GM19463 (cell line): Measurements from ENCODE around the gene ST3GAL5.

Experiments used
- ATAC-seq: cut with Tn5 transposase; IDR thresholded peaks from one replicate; pipeline ENCODE4 v1.9.1; 2021; ENCODE audit warnings: mild to moderate bottlenecking, moderate library complexity; ENCODE audit not compliant: unreplicated experiment

Gene ST3GAL5

DNA sequence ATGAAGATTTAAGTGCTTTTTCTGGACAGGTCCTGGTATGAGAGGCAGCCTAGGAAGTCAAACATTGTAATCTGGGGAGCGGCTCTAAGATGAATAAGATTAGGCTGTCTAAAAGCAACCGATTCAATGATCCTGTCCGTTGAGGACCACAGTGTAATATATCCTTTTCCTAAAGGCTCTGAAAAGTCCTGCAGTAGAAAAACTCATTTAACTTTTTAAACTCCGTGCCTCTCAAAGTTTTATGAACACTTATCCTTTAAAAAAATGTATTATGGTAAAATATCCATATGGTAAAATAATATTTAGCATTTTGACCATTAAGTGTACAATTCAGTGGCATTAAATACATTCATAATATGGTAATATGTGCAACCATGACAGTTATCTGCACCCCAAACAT is 95.2 kb downstream of the ST3GAL5 start:
- no peak for ATAC-seq

DNA sequence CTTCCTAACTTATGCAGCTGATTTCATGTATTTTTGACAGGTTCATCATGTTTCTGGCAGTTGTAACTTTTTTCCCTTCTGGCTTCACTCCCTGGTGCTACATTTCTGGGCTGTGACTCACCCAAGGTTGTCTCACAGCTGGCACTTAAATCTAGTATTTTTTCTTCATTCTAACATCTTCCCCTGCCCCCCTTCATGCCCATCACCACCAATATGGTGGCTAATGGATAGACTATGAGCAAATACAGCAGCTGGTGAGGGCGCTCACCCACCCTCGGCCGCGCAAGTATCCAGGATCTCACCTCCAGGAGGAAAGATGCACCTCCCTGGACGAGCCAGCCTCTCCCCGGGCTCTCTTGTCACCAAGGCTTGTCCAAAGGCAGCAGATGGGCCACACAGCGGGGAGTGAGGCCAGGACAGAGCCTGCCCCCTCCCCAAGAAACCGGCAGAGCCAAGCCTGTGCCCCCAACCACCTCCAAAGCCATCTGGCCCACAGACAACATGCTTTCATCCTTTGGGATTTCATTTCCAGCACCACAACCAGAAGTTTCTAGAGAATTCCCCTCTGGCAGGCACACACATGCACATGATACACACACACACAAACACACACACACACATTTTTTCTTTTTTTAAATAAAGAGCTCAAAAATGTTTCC is 95.9 kb downstream of the ST3GAL5 start:
- no peak for ATAC-seq

DNA sequence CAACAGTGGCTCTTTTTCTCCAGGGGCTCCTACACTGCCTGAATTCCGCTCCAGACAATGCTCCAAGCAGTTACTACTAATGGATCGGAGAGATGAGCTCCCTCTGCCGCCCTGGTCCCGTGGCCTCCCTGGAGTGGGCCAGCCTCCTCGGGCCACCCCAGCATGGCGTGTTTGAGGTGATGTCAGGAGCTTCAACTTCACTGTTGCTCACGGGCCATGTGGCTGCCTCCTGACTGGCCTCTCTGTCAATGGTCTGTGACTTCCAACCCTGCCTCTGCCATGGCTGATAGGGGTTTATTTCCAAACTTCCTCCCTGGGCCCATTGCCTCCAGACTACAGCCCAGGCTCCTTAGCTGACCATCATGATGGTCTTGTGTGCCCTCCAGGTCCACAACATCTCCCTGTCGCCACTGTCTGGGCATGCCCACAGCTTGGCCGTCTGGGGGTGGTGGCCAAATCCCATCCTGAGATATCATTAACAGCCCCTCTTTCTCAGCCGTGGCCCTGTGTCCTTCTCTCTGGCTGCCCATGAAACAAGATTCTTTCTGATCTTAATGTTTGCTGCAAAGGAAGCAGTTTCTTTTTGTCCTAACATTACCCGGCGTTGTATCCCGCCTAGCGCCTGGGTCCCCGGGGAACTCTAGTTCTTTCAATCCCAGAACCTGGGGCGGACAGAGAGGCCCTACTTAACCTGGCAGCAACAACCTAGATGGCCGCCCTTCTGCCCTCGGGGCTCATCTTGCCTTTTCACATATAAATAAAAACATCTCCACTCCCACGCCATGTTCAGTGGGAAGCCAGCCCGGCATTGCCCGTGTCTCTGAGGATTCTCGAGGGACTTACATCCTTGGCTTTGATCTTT is 96.9 kb downstream of the ST3GAL5 start:
- ATAC-seq: no peak

DNA sequence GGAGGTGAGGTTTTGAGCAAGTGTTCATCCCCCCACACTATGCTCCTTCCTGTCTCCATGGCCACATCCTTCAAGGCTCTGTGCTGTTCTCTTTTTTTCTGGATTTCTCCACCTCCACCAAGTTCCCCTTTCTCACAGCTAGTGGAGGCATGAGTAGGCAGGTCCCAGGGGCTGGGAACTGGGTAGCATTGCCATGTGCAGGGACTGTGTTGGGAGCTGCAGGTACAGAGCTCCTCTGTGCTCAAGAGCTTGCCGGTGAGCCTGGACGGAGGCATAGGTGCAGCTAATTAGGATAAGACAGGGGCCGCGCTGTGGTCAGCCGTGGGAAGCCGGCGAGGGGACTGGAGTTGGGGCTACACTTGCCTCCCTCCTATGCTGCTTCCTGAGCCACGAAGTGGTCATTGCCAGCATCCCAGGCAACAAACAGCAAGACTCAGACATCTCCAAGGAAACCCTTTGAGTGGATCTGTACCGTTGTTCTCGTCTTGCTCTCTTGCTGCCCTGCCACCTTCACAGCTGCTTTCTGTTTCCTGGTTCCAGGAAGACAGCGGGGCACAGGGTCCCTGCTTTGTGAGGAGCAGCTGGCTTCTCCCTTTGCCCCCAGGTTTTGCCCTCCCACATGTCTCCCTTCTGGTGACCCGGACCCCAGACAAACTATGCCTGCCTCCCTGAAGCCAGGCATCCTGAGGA is 98.1 kb downstream of the ST3GAL5 start:
- no peak for ATAC-seq

DNA sequence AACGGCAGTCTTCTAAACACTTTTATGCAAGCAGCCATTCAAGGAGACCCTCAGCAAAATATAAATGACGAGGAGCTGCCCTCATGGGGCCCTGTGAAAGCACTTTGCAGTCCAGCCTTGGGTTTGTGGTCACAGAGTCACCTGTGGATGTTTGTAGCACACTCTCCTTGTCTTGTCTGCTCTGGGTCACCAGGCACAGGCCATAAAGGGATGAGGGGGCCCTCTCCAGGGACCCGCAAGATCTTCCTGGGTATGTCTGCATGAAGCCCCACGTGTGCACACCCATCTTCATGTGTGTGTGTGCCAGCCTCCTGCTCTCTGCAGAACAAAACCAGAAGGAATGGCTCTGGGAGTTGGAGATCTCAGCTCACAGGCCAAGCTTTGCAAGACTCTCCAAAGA is 98.8 kb downstream of the ST3GAL5 start:
- no peak for ATAC-seq

DNA sequence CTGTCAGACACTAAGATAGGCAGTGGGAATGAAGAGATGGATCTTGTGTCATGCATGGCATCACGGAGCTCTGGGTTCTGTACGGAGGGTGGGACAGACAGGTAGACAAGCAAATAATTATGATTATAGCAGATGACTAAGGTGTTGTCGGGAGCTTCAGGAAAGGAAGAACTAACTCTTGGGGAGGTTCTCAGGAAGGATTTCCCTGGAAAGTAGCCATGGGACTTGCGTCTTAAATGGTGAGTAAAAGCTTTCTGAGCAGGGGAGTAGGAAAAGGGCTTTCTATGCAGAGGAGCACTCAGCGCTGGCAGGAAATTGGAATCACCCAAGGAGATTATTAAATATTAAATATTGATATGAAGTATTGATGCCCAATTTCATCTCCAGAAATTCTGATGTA is 99.5 kb downstream of the ST3GAL5 start:
- no peak for ATAC-seq

DNA sequence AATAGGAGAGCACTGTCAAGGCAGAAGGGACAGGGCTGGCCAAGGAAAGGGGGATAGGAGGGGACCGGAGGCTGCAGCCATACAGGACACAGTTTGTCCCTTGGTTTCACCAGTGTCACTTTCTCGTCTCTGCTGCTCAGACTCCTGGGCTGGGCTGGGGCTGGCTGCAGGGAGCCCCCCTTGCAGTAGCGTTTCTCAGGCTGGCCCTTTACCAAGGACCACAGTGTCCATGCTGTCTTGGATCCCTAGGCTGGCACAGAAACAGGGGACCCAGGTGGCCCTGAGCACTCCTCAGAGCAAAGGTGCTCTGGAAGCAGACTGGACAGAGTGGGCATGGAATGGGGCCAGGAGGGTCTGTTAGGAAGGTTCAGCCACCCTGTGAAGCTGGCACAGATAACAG is 100.2 kb downstream of the ST3GAL5 start:
- ATAC-seq: no peak

DNA sequence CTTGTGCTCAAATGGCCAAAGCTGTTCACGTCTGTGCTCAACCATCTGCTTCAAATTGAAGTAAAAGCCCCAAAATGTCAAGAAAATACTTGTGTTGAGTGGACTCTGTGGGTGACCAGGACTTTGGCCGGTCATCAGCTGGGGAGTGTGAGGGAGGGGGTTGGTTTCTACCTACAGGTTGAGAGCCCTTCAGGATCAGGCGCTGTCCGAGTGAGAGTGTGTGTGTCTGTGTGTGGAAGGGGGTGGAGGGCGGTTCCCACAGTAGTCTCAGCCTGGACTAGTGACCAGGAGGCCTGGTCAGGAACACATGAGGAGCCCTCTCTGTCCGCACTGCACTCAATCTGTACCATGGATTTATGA is 100.8 kb downstream of the ST3GAL5 start:
- ATAC-seq: no peak

DNA sequence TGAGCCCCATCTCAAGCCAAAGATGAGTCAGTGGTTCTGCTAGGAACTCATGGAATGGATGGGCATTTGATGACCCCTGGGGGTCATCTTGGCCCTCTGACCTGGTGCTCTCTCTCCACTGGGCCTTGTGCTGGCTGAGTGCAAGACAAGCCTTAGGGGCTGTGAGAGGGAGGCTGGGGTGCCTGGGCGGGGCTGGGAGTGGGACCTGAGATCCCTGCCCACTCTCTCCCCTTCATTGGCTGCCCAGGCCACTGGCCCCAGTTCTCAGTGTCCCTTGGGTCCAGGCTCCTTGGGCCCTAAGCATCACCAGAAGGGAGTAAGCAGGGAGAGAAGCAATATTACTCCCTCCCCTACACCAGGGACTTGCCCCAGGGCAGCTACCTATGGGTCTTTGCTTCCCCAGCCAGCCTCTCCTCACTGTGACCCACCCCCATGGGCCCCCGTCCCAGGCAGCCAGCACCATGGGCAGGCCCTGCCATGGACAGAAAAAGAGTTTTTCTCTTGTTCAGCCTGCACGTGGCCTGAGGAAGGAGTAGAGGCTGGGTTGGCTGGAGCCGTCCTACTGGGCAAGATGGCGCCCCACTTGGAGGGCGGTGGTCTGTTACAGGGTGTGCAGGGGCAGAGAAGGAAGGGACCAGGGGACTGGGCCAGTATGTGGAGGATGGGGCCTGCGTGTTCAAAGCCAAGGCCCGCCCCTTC is 101.4 kb downstream of the ST3GAL5 start:
- no peak for ATAC-seq
